ENCODE measurements around the gene VLDLR.

DNA sequence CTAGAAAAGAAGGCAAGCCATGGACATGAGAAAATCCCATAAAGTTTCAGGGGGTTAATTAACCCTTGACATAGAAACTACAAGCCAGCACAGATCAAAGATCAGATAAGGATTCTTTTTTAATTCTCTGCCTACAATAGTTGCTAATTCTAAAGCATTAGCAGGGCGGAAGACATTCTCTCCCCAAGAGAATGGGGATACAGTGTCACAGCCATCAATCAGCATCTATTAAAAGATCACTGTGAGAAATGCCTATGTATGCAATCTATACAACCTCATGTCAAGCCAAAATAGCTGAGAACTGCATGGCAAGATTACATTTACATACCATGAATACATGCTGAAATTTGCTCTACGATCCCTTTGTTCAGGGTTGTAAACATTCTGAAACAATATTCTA, 14.3 kb downstream of the VLDLR start:
- TF ChIP-seq, protein P1, sequence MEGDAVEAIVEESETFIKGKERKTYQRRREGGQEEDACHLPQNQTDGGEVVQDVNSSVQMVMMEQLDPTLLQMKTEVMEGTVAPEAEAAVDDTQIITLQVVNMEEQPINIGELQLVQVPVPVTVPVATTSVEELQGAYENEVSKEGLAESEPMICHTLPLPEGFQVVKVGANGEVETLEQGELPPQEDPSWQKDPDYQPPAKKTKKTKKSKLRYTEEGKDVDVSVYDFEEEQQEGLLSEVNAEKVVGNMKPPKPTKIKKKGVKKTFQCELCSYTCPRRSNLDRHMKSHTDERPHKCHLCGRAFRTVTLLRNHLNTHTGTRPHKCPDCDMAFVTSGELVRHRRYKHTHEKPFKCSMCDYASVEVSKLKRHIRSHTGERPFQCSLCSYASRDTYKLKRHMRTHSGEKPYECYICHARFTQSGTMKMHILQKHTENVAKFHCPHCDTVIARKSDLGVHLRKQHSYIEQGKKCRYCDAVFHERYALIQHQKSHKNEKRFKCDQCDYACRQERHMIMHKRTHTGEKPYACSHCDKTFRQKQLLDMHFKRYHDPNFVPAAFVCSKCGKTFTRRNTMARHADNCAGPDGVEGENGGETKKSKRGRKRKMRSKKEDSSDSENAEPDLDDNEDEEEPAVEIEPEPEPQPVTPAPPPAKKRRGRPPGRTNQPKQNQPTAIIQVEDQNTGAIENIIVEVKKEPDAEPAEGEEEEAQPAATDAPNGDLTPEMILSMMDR (conservative IDR thresholded peaks at IDR 0.05 in 1 of 2, IDR thresholded peaks at IDR 0.05 in 1 of 2; ENCODE audit: extremely low read depth in 1 of 2, insufficient read depth in 1 of 2, low read depth in 1 of 2, low read length in 2 of 2), result no peak
- TF ChIP-seq EZH2 (IDR thresholded peaks at IDR 0.05; ENCODE audit: borderline replicate concordance, low read length), result no peak

Measured in mammary epithelial cell (primary cell).